Lung (tissue), 12 donors: ENCODE results near the gene IRF7. TPM values are rescaled to one million over a fixed set of nuclear protein-coding genes. Genes with fewer than 3 reads are reported as not detected.

Source experiments
- ATAC-seq: fragments of 200-7000 bp; cut with Tn5 transposase; one replicate; pipeline ENCODE4 v1.9.1; 2020; ENCODE audit warnings: moderate number of reproducible peaks; ENCODE audit not compliant: insufficient read depth, low FRiP score
- DNase-seq, 3 donors: peaks; one replicate each; pipeline ENCODE4 v3.0.0-alpha.2; 2013 to 2017
- H3K27ac ChIP-seq, 2 donors: one replicate each; pipeline ENCODE4 v1.5.1; 2013; ENCODE audit warnings: mild to moderate bottlenecking in 2 of 2, moderate library complexity in 2 of 2, control low read depth in 1 of 2, inconsistent platforms in 1 of 2, low read depth in 1 of 2, low read length in 1 of 2
- H3K27me3 ChIP-seq, 3 donors: one replicate each; pipeline ENCODE4 v1.5.1; 2013; ENCODE audit warnings: low read length in 2 of 3; ENCODE audit not compliant: control insufficient read depth in 3 of 3, insufficient read depth in 3 of 3
- H3K36me3 ChIP-seq, 4 donors: one replicate each; pipeline ENCODE4 v1.5.1; 2013; ENCODE audit warnings: low read length in 4 of 4, mild to moderate bottlenecking in 1 of 4, moderate library complexity in 1 of 4; ENCODE audit not compliant: control insufficient read depth in 4 of 4, insufficient read depth in 4 of 4
- H3K4me1 ChIP-seq, 5 donors: one replicate each; pipeline ENCODE4 v1.5.1; 2013; ENCODE audit warnings: low read length in 5 of 5, mild to moderate bottlenecking in 2 of 5, moderate library complexity in 1 of 5; ENCODE audit not compliant: control insufficient read depth in 5 of 5, insufficient read depth in 5 of 5
- H3K4me3 ChIP-seq: one replicate; pipeline ENCODE4 v1.5.1; 2013; ENCODE audit warnings: mild to moderate bottlenecking, control low read depth, moderate library complexity
- H3K9ac ChIP-seq, 2 donors: one replicate each; pipeline ENCODE4 v1.5.1; 2013; ENCODE audit warnings: low read length in 2 of 2, control low read depth in 1 of 2; ENCODE audit not compliant: insufficient read depth in 1 of 2
- H3K9me3 ChIP-seq, 4 donors: one replicate each; pipeline ENCODE4 v1.5.1; 2013; ENCODE audit warnings: low read length in 3 of 4, mild to moderate bottlenecking in 1 of 4, moderate library complexity in 1 of 4; ENCODE audit not compliant: control insufficient read depth in 4 of 4, insufficient read depth in 3 of 4
- whole genome bisulfite sequencing, 2 donors: extraction: QIAGEN DNeasy Blood & Tissue Kit; methylation state at CpG; one replicate each; pipeline ENCODE4 v1.1.7; 2013; 5-methylcytosine and 5-hydroxymethylcytosine counted together
- polyA plus RNA-seq, 2 donors: library from polyadenylated mRNA; stranded (reverse); fragments of 200-250 nt; gene quantifications; one replicate each; pipeline ENCODE4 v1.2.1, GENCODE V29; 2013
- total RNA-seq, 2 donors: library from RNA; depleted of rRNA in 1 of 2; stranded (reverse); fragments of >200 nt in 1 of 2; gene quantifications; one replicate each; pipeline ENCODE4 v1.2.1, GENCODE V29; 2014 to 2021
- TF ChIP-seq, protein P1 (sequence below): IDR thresholded peaks from 2 replicates; pipeline ENCODE4 v1.5.1; 2012; ENCODE audit warnings: mild to moderate bottlenecking; ENCODE audit errors: control extremely low read depth, extremely low read depth
- donor health status: control.
- donor health status: control.
- donor health status: Bipolar disorder and iron deficiency.
- donor health status: healthy.
- donor health status: DM: yes; HTN: yes; CAD: no.

Gene IRF7
- total and polyA plus RNA-seq, 4 donors: 24.7 to 68.3 (median 52.8) TPM

- H3K27me3 ChIP-seq: no peaks in the 10 kb centered on the region
- no peaks in the 10 kb centered on the region for H3K9me3 ChIP-seq
- 89 to 91% methylated on average over 56 to 57 of the region's 57 CpGs for WGBS, 2 donors
- H3K27ac ChIP-seq: no peak overlapping the region
- H3K4me1 ChIP-seq: peaks cover 0 to 14% (median 9%) of the 10 kb centered on the region in 5 donors
- no peak for DNase-seq
- no peak for ATAC-seq
- TF ChIP-seq, protein P1, sequence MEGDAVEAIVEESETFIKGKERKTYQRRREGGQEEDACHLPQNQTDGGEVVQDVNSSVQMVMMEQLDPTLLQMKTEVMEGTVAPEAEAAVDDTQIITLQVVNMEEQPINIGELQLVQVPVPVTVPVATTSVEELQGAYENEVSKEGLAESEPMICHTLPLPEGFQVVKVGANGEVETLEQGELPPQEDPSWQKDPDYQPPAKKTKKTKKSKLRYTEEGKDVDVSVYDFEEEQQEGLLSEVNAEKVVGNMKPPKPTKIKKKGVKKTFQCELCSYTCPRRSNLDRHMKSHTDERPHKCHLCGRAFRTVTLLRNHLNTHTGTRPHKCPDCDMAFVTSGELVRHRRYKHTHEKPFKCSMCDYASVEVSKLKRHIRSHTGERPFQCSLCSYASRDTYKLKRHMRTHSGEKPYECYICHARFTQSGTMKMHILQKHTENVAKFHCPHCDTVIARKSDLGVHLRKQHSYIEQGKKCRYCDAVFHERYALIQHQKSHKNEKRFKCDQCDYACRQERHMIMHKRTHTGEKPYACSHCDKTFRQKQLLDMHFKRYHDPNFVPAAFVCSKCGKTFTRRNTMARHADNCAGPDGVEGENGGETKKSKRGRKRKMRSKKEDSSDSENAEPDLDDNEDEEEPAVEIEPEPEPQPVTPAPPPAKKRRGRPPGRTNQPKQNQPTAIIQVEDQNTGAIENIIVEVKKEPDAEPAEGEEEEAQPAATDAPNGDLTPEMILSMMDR: no peak
- no peak overlapping the region for H3K4me3 ChIP-seq
- H3K36me3 ChIP-seq: peaks cover 0 to 27% (median 2%) of the 10 kb centered on the region in 4 donors
- no peak overlapping the region for H3K9ac ChIP-seq
Observed at GRCh38 chr11:617199-617911, 1.6 kb upstream of the IRF7 start.

DNA sequence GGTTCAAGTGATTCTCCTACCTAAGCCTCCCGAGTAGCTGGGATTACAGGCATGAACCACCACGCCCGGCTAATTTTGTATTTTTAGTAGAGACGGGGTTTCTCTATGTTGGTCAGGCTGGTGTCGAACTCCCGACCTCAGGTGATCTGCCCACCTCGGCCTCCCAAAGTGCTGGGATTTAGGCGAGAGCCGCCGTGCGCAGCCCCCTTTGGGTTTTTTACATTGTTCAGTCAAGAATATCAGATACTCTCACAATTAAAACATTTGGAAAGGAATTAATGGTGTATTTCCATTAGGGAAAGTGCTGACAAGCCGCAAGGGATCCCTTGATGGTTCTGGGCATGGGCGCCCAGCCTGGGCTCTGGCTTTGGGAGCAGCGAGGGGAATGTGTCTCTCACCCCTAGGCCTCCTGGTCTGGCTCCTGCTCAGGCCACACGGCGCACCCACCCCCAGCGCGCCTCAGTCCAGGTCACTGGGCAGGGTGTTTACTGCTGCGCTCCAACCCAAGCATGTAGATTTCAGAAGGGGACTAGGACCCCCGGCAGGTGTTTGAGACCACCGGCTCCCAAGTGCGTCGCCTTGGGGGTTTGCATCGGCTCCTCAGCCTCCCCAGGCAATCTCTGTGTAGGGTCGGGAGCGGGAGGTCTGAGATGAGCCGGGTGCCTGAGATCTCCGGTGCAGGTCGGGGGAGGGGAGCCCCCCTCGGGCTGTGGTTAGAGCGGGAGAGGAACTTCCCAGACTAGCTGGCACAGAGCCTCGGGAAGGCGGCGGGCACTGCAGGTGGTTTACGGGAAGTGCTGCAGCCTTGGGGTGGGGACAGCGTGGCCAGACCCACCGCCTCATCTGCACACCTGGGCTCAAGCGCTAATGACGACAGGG lies 809 bp upstream of the IRF7 start:
- no peak for DNase-seq
- Histone ChIP-seq H3K4me3 (no peak overlapping the region), H3K36me3 (peaks cover 0 to 32% (median 5%) of the 10 kb centered on the region in 4 donors), H3K4me1 (peaks cover 0 to 14% (median 9%) of the 10 kb centered on the region in 5 donors), H3K9ac (no peak overlapping the region), H3K9me3 (no peaks in the 10 kb centered on the region), H3K27ac (peak overlapping the region in 1 of 2 donors; percentile 98), H3K27me3 (no peaks in the 10 kb centered on the region)
- TF ChIP-seq, protein P1: no peak
- 66 to 79% methylated on average over 35 to 39 of the region's 39 CpGs for WGBS, 2 donors
- no peak for ATAC-seq

DNA sequence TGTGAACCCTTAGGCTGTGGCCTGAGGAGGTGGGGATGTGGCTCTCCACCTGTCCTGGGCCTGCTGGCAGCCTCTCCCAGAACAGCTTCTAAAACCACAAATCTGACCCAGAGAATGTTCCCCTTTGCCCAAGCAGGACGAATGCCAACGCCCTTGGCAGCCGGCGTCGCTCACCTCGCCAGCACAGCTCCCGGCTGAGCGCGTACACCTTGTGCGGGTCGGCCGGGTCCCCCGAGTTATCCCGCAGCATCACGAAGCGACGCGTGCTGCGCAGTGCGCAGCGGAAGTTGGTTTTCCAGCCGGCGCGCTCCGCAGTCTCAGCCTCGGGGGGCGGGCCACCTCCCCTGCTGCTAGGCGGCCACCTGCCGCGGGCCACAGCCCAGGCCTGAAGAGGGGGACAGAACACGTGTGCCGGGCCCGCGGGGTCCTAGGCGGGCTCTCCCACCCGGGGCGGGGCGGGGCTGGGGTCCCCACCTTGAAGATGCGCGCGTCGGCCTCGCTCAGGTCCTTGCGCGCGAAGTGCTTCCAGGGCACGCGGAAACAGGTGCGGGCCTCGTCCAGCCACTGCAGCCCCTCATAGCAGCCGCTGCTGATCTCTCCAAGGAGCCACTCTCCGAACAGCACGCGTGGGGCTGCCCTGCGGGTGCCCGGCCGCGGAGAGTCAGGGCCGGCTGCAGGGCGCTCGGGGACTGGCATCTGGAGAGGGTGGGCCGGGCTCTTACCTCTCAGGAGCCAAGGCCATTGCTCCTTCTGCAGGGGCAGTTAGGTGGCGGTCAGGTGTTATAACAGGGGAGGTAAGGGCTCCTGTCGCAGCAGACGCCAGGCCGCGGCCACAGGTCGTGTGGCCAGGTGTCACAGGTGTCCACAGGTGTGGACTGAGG lies 887 bp downstream of the IRF7 start:
- ATAC-seq (no peak), DNase-seq (no peak)
- Histone ChIP-seq H3K27me3 (no peaks in the 10 kb centered on the region), H3K4me1 (peaks cover 0 to 14% (median 9%) of the 10 kb centered on the region in 5 donors), H3K27ac (peak overlapping the region; percentile 88 to 98), H3K4me3 (peak overlapping the region; percentile 73), H3K9me3 (no peaks in the 10 kb centered on the region), H3K36me3 (peaks cover 8 to 49% (median 15%) of the 10 kb centered on the region in 4 donors), H3K9ac (peak overlapping the region; percentile 72 to 77)
- TF ChIP-seq, protein P1: no peak
- WGBS, 2 donors: 58 to 67% methylated on average over 60 to 68 of the region's 68 CpGs
